ENCODE data around the gene IKBKG. TPM values are rescaled to one million over a fixed set of nuclear protein-coding genes. Genes with fewer than 3 reads are reported as not detected.

IKBKG gene
- total RNA-seq, 4 donors from 2014 or later, result 14.0 to 22.6 (median 15.2) TPM

DNA sequence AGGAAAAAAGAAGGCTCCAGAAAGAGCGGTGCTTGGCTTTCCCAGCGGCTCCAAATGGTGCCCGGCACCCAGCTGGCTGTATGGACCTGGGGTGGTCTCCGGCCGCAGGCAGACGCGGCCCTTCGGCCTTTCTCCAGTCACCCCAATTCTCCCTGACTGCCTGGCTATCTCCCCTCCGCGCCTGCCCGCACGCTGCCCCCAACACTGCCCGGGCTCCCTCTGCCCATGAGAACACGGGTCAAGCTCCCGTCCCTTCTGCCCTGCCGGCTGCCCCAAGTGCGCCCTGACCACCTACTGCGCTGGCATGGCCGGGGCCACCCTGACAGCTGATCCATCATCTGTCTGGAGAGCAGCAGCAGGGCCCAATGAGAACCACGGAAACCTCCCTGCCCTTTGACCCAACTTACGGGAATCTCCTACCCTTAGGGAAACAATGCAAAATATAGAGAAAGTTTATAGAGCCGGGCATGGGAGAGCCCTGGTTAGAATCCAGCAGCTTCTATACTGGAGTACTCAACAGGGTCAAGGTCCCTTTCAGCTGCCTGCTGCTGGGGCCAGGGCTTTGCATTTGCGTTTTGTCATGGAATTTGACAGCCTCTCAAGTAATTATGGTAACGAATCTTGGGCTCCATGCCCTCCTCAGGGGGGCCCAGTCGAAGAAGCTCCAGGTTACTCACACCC, 30.2 kb upstream of the IKBKG start:
- WGBS, 2 donors (ENCODE audit: low coverage in 1 of 2), result 13% methylated on average over 4 of the region's 25 CpGs; no CpG with 5 or more reads in 1 of the 2 donors
- Histone ChIP-seq H3K4me3 (peak overlapping the region; percentile 21 to 70), H3K9me3 (no peaks in the 10 kb centered on the region), H3K36me3 (no peaks in the 10 kb centered on the region), H3K4me1 (peaks cover 5 to 35% (median 11%) of the 10 kb centered on the region in 3 donors), H3K27ac (peak overlapping the region; percentile 89 to 97 (median 94)), H3K27me3 (no peaks in the 10 kb centered on the region)
- TF ChIP-seq POLR2A (IDR thresholded peaks at IDR 0.05) (no peak), POLR2AphosphoS5 (IDR thresholded peaks at IDR 0.05) (no peak), EP300 (IDR thresholded peaks at IDR 0.05) (no peak)
- TF ChIP-seq, protein P1, sequence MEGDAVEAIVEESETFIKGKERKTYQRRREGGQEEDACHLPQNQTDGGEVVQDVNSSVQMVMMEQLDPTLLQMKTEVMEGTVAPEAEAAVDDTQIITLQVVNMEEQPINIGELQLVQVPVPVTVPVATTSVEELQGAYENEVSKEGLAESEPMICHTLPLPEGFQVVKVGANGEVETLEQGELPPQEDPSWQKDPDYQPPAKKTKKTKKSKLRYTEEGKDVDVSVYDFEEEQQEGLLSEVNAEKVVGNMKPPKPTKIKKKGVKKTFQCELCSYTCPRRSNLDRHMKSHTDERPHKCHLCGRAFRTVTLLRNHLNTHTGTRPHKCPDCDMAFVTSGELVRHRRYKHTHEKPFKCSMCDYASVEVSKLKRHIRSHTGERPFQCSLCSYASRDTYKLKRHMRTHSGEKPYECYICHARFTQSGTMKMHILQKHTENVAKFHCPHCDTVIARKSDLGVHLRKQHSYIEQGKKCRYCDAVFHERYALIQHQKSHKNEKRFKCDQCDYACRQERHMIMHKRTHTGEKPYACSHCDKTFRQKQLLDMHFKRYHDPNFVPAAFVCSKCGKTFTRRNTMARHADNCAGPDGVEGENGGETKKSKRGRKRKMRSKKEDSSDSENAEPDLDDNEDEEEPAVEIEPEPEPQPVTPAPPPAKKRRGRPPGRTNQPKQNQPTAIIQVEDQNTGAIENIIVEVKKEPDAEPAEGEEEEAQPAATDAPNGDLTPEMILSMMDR (IDR thresholded peaks at IDR 0.05), result no peak
- no peak for ATAC-seq

DNA sequence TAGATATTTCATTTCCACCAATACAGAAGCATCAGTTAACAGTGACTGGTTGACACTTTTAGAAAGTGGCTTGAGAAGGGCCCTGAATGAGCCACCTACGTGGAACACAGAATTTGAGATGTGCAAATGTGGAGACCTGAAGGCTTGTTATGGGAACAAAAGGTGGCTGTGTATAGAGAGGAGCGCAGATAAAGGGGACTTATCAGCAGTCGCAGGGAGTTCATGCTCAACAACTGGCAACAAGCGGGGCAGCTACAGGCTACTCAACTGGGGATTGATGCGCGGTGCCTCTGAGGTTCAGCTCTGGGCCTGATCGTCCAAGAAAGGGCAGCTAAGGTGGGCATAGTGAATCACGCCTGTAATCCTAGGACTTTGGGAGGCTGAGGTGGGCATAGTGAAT, 28.0 kb upstream of the IKBKG start:
- Histone ChIP-seq H3K27me3 (no peaks in the 10 kb centered on the region), H3K27ac (no peak overlapping the region), H3K36me3 (no peaks in the 10 kb centered on the region), H3K9me3 (no peaks in the 10 kb centered on the region), H3K4me3 (no peak overlapping the region), H3K4me1 (peaks cover 5 to 27% (median 11%) of the 10 kb centered on the region in 3 donors)
- no peak for ATAC-seq
- no peak for TF ChIP-seq EP300 (IDR thresholded peaks at IDR 0.05)
- TF ChIP-seq, protein P1 (IDR thresholded peaks at IDR 0.05), result no peak
- TF ChIP-seq POLR2A (IDR thresholded peaks at IDR 0.05), result no peak
- TF ChIP-seq POLR2AphosphoS5 (IDR thresholded peaks at IDR 0.05), result no peak
- WGBS, 2 donors (ENCODE audit: low coverage in 1 of 2), result 88% methylated on average over 8 of the region's 8 CpGs; no CpG with 5 or more reads in 1 of the 2 donors

DNA sequence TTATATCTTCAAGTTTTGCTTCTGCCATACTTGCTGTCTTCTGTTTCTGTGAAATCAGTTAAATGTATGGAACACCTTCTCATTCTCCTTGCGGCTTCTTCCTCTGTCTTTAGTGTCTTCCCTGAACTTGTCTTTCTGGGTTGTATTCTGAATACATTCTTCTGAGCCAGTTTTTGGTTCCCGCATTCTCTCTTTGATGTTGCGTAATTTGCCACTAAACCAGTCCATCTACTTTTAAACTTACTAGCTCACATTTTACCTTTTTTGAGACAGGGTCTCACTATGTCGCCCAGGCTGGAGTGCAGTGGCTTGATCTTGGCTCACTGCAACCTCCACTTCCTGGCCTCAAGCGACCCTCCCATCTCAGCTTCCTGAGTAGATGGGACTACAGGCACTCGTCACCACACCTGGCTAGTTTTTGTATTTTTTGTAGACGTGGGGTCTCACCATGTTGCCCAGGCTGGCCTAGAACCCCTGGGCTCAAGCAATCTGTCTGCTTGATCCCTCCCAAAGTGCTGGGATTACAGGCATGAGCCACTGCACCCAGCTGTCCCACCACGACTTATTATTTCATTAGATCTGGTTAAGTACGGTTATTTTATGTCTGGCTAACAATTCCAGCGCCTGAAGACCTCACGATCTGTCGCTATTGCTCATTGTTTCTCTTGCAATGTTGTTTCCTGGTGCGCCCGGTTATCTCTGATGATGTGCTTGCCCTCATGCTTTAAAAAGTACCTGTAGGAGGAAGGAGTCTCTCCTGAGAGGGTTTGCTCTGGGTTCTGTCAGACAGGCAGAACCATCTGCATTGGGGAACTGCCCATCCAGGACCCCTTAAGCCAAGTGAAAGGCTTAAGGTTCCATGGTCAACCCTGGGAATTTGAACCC, 21.6 kb upstream of the IKBKG start:
- H3K9me3 ChIP-seq, result no peaks in the 10 kb centered on the region
- H3K4me3 ChIP-seq, result no peak overlapping the region
- no peaks in the 10 kb centered on the region for H3K36me3 ChIP-seq
- peak overlapping the region in 2 of 4 donors; percentile 77 to 83 for H3K27ac ChIP-seq
- WGBS, 2 donors (ENCODE audit: low coverage in 1 of 2), result 86 to 87% methylated on average over 4 to 6 of the region's 14 CpGs
- ATAC-seq, result no peak
- peaks cover 0 to 12% (median 0%) of the 10 kb centered on the region in 3 donors for H3K4me1 ChIP-seq
- no peaks in the 10 kb centered on the region for H3K27me3 ChIP-seq
- TF ChIP-seq, protein P1 (IDR thresholded peaks at IDR 0.05), result no peak
- no peak for TF ChIP-seq POLR2AphosphoS5 (IDR thresholded peaks at IDR 0.05)
- TF ChIP-seq POLR2A (IDR thresholded peaks at IDR 0.05), result no peak
- no peak for TF ChIP-seq EP300 (IDR thresholded peaks at IDR 0.05)

DNA sequence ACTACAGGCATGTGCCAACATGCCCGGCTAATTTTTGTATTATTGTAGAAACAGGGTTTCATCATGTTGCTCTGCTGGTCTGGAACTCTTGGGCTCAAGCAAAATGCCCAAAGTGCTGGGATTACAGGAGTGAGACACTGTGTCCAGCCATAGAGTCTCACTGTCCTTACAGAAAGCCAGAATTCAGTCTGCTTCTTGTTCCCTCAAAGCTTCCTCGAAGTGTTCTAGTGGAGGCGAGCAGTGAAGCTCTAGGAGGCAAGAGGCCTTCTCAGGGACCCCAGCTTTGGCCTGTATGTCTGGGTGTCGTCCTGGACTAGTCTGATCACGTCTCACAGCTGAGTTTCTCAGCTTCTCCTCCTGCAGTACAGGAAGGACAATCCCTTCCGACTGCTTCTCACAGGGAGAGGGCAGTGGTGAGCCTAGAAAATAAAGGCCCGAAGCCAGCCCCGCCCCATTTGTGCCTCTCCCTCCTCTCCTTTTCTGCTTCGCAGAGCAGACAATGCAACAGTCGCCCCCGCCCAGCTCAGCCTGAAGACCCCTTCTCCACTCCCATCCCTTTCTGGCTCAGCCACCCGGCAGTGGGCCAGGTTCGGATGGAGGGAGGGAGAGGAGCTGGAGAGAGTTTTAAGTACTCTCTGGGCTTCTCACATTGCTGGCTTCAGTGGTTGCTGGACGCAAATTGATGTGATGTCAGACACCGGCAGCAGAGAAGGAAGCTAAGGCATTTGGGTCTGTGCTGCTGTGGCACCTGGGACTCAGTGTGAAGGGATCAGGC, 20.3 kb upstream of the IKBKG start:
- Histone ChIP-seq H3K9me3 (no peaks in the 10 kb centered on the region), H3K27ac (peak overlapping the region; percentile 64 to 83 (median 78)), H3K4me1 (peaks cover 0 to 12% (median 0%) of the 10 kb centered on the region in 3 donors), H3K27me3 (no peaks in the 10 kb centered on the region), H3K4me3 (peak overlapping the region in 1 of 2 donors; percentile 44), H3K36me3 (peaks cover 0 to 11% of the 10 kb centered on the region in 2 donors)
- peak; percentile 89 for ATAC-seq
- WGBS, 2 donors (ENCODE audit: low coverage in 1 of 2), result 33% methylated on average over 5 of the region's 15 CpGs; no CpG with 5 or more reads in 1 of the 2 donors
- TF ChIP-seq, protein P1 (IDR thresholded peaks at IDR 0.05), result peak in 3 of 4 experiments; percentile 48 to 64 (median 49)
- TF ChIP-seq EP300 (IDR thresholded peaks at IDR 0.05) (no peak), POLR2AphosphoS5 (IDR thresholded peaks at IDR 0.05) (peak; percentile 16), POLR2A (IDR thresholded peaks at IDR 0.05) (no peak)
